Endothelial cell (in vitro differentiated cells): ENCODE data around the gene SLITRK4. TPM values are rescaled to one million over a fixed set of nuclear protein-coding genes. Genes with fewer than 3 reads are reported as not detected.

Experiments used
- DNase-seq: peaks from one replicate; pipeline ENCODE4 v3.0.0; 2021; ENCODE audit warnings: low spot score
- H3K27ac Mint-ChIP-seq: one replicate; pipeline ENCODE4 v1.8.0; 2021; ENCODE audit warnings: mixed read lengths, inconsistent platforms; ENCODE audit not compliant: unreplicated experiment
- H3K27me3 Mint-ChIP-seq: one replicate; pipeline ENCODE4 v1.8.0; 2021; ENCODE audit warnings: mild to moderate bottlenecking, moderate library complexity, mixed read lengths, inconsistent platforms; ENCODE audit not compliant: unreplicated experiment
- H3K36me3 Mint-ChIP-seq: one replicate; pipeline ENCODE4 v1.8.0; 2021; ENCODE audit warnings: mild to moderate bottlenecking, low read depth, mixed read lengths, inconsistent platforms; ENCODE audit not compliant: unreplicated experiment
- H3K4me1 Mint-ChIP-seq: one replicate; pipeline ENCODE4 v1.8.0; 2021; ENCODE audit warnings: mild to moderate bottlenecking, mixed read lengths, inconsistent platforms; ENCODE audit not compliant: unreplicated experiment
- H3K4me3 Mint-ChIP-seq: one replicate; pipeline ENCODE4 v1.8.0; 2021; ENCODE audit warnings: mild to moderate bottlenecking, mixed read lengths, inconsistent platforms; ENCODE audit not compliant: unreplicated experiment
- H3K9me3 Mint-ChIP-seq: one replicate; pipeline ENCODE4 v1.8.0; 2021; ENCODE audit warnings: mixed read lengths, inconsistent platforms; ENCODE audit not compliant: unreplicated experiment
- total RNA-seq: library from RNA; stranded (reverse); fragmentation: NEBNext Ultra II Directional; extraction: Animal tissue kit (Norgen Biotek cat#: 25700); gene quantifications from one replicate; pipeline ENCODE4 v1.2.1, GENCODE V29; 2021; ENCODE audit not compliant: unreplicated experiment
- TF ChIP-seq, protein P1 (sequence below): fragments of 200-600 bp; sonication (generic); IDR thresholded peaks from one replicate; pipeline ENCODE4 v1.5.0; 2021; ENCODE audit warnings: antibody characterized with exemption; ENCODE audit not compliant: unreplicated experiment

Gene SLITRK4
- total RNA-seq, 1 donor from 2014 or later = 7.3 TPM

DNA sequence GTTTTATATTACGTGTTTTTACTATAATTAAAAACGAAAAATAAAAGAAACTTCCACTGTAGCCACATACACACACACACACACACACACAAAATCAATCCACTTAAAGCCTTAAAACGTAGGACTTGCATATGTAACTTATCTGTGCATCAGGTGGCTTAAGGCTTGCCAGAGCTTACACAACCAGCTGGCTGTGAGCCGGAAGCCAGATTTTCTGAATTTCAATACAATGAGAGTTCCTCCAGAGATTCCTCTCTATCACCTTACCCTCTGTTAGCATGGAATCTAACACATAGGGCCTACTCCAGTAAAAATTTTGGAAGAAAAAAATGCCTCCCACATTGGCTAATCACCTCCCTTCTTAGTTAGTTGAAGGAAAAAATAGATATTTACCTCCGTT is 27.9 kb upstream of the SLITRK4 start:
- no peaks in the 10 kb centered on the region for H3K9me3 Mint-ChIP-seq
- no peak overlapping the region for H3K4me3 Mint-ChIP-seq
- DNase-seq = no peak
- H3K27me3 Mint-ChIP-seq = no peaks in the 10 kb centered on the region
- TF ChIP-seq, protein P1, sequence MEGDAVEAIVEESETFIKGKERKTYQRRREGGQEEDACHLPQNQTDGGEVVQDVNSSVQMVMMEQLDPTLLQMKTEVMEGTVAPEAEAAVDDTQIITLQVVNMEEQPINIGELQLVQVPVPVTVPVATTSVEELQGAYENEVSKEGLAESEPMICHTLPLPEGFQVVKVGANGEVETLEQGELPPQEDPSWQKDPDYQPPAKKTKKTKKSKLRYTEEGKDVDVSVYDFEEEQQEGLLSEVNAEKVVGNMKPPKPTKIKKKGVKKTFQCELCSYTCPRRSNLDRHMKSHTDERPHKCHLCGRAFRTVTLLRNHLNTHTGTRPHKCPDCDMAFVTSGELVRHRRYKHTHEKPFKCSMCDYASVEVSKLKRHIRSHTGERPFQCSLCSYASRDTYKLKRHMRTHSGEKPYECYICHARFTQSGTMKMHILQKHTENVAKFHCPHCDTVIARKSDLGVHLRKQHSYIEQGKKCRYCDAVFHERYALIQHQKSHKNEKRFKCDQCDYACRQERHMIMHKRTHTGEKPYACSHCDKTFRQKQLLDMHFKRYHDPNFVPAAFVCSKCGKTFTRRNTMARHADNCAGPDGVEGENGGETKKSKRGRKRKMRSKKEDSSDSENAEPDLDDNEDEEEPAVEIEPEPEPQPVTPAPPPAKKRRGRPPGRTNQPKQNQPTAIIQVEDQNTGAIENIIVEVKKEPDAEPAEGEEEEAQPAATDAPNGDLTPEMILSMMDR = no peak
- H3K36me3 Mint-ChIP-seq = no peaks in the 10 kb centered on the region
- H3K27ac Mint-ChIP-seq = no peak overlapping the region
- H3K4me1 Mint-ChIP-seq = no peaks in the 10 kb centered on the region

DNA sequence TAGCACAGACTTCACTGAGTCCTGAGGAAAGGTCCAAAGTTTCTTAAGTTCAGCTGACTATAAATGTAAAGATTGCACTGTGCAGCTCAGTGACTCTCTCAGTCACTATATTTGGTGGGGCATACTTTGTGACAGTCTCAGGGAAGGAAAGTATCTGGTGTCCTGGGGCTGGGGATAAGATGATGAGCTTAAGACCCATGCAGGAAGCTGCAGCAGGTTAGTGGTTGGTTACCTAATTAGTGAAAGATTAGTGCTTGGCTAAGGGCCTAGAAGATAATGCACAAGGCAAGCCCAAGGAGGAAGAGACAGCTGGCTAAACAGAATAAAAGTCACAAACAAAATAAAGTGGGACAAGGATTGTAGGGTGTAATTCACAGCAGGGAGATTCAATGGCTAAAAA is 25.4 kb upstream of the SLITRK4 start:
- Mint-ChIP-seq H3K9me3 (no peaks in the 10 kb centered on the region), H3K36me3 (no peaks in the 10 kb centered on the region), H3K27ac (no peak overlapping the region), H3K27me3 (no peaks in the 10 kb centered on the region), H3K4me3 (no peak overlapping the region), H3K4me1 (no peaks in the 10 kb centered on the region)
- no peak for DNase-seq
- TF ChIP-seq, protein P1 = no peak

DNA sequence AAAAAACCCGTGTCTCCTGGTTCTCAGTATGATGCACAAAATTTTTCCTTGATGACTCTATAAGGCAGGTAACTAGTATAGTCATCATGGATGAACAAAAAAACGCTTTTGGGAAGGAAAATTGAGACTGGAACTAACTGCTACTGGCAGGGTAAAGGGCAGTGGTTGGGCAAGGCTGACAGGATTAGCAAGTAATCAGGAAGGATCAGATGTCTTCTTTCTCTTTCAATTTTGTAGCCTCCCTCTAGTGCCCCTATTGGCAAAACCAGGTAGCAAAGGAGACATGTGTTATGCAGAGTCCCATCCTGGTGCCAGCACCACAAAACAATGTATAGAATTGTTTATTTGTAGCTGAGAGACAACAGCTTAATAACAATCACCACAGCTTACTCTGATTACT is 12.8 kb upstream of the SLITRK4 start:
- Mint-ChIP-seq H3K4me3 (no peak overlapping the region), H3K27ac (no peak overlapping the region), H3K4me1 (no peaks in the 10 kb centered on the region), H3K36me3 (no peaks in the 10 kb centered on the region), H3K27me3 (no peaks in the 10 kb centered on the region), H3K9me3 (no peaks in the 10 kb centered on the region)
- peak; percentile 12 for DNase-seq
- TF ChIP-seq, protein P1 = no peak

DNA sequence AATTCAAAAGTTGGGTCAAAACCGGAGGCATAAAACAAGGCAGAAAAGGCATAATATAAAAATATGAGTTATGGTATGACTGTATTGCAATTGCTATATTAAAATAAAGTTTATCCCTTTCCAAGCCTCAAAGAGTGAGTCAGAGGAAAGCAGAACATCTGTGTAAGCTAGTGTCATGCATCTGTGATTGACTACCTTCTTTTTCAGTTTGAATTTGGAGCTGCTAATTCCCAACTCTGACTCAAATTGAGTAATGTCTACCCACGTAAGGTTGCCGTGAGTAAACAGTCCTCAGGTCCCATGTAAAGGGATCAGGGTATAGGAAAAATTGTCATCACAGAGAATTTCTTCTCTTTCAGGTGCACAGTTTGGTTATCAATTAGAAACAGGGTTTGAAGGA is 6.5 kb upstream of the SLITRK4 start:
- Mint-ChIP-seq H3K36me3 (no peaks in the 10 kb centered on the region), H3K9me3 (no peaks in the 10 kb centered on the region), H3K27ac (no peak overlapping the region), H3K4me3 (no peak overlapping the region), H3K4me1 (no peaks in the 10 kb centered on the region), H3K27me3 (no peaks in the 10 kb centered on the region)
- no peak for DNase-seq
- TF ChIP-seq, protein P1 = no peak

DNA sequence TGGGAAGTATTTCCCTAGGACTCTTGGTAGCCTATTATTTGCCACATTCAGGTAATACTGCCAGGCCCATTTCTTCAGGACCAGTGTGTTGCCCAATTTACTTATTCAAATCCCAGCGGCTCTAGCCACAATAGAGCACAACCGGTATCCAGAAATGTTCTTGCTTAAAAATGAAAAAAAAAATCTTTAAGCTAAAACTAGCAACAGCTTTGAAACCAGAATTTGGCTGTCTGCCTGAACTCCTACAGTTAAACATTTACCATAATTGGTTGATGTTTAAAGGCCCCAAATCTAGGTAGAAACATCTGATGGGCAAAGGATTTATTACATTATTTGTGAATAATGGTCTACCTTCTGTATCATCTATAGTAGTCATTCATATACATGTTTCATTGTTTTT is 930 bp upstream of the SLITRK4 start:
- DNase-seq = no peak
- peaks cover 11% of the 10 kb centered on the region for H3K4me1 Mint-ChIP-seq
- no peaks in the 10 kb centered on the region for H3K9me3 Mint-ChIP-seq
- peaks cover 4% of the 10 kb centered on the region for H3K36me3 Mint-ChIP-seq
- H3K27ac Mint-ChIP-seq = no peak overlapping the region
- TF ChIP-seq, protein P1 = no peak
- no peak overlapping the region for H3K4me3 Mint-ChIP-seq
- peaks cover 8% of the 10 kb centered on the region for H3K27me3 Mint-ChIP-seq
